MM.1S (cell line): ENCODE measurements around the gene ETV6.

Experiments
- DNase-seq: peaks from one replicate; pipeline ENCODE4 v3.0.0-alpha.2; 2015
- H2AFZ ChIP-seq: fragments of 300-600 bp; sonication (generic); 2 replicates; pipeline ENCODE4 v1.6.0; 2016; ENCODE audit warnings: antibody characterized with exemption, low read length
- H3F3A ChIP-seq: fragments of 300-600 bp; sonication (generic); 2 replicates; pipeline ENCODE4 v1.6.1; 2016; ENCODE audit warnings: mild to moderate bottlenecking, antibody characterized with exemption, low read length, moderate library complexity, mixed read lengths; ENCODE audit not compliant: insufficient read depth
- H3K27ac ChIP-seq: fragments of 300-600 bp; sonication (generic); 2 replicates; pipeline ENCODE4 v1.5.1; 2016; ENCODE audit warnings: mild to moderate bottlenecking, low read length
- H3K27me3 ChIP-seq: fragments of 300-600 bp; sonication (generic); replicated peaks from 2 replicates; pipeline ENCODE4 v1.6.0; 2016; ENCODE audit warnings: low read length; ENCODE audit not compliant: insufficient read depth
- H3K36me3 ChIP-seq: fragments of 300-600 bp; sonication (generic); replicated peaks from 2 replicates; pipeline ENCODE4 v1.6.1; 2016; ENCODE audit warnings: mild to moderate bottlenecking, low read length, mixed read lengths; ENCODE audit not compliant: insufficient read depth
- H3K4me1 ChIP-seq: fragments of 300-600 bp; sonication (generic); 2 replicates; pipeline ENCODE4 v1.6.1; 2016; ENCODE audit warnings: low read length, mixed read lengths
- H3K4me2 ChIP-seq: fragments of 300-600 bp; sonication (generic); 2 replicates; pipeline ENCODE4 v1.6.0; 2016; ENCODE audit warnings: low read depth, low read length
- H3K4me3 ChIP-seq: fragments of 300-600 bp; sonication (generic); 2 replicates; pipeline ENCODE4 v1.5.1; 2016; ENCODE audit warnings: low read length, mixed read lengths
- H3K79me2 ChIP-seq: fragments of 300-600 bp; sonication (generic); 2 replicates; pipeline ENCODE4 v1.6.1; 2016; ENCODE audit warnings: mixed run types, low read length, mixed read lengths
- H3K9ac ChIP-seq: fragments of 300-600 bp; sonication (generic); 2 replicates; pipeline ENCODE4 v1.6.1; 2016; ENCODE audit warnings: low read length, mixed read lengths
- H3K9me2 ChIP-seq: fragments of 300-600 bp; sonication (generic); replicated peaks from 2 replicates; pipeline ENCODE4 v1.6.1; 2016; ENCODE audit warnings: mild to moderate bottlenecking, low read length, mixed read lengths; ENCODE audit not compliant: insufficient read depth
- H3K9me3 ChIP-seq: fragments of 300-600 bp; sonication (generic); replicated peaks from 2 replicates; pipeline ENCODE4 v1.6.1; 2016; ENCODE audit warnings: mild to moderate bottlenecking, low read length, mixed read lengths; ENCODE audit not compliant: insufficient read depth
- H4K20me1 ChIP-seq: fragments of 300-600 bp; sonication (generic); 2 replicates; pipeline ENCODE4 v1.6.1; 2016; ENCODE audit warnings: mild to moderate bottlenecking, low read length, moderate library complexity, mixed read lengths; ENCODE audit not compliant: insufficient read depth
- EZH2 ChIP-seq: fragments of 300-600 bp; sonication (generic); optimal IDR thresholded peaks from 2 replicates; pipeline ENCODE3; 2017; ENCODE audit warnings: low read depth, mild to moderate bottlenecking, antibody characterized with exemption, low read length, mixed read lengths
- EZH2phosphoT487 ChIP-seq: fragments of 300-600 bp; sonication (generic); IDR thresholded peaks from 2 replicates; pipeline ENCODE4 v1.6.1; 2018; ENCODE audit warnings: antibody characterized with exemption, low read length
- TF ChIP-seq, protein P1 (sequence below): fragments of 300-600 bp; sonication (generic); IDR thresholded peaks from 2 replicates; pipeline ENCODE4 v1.5.1; 2016; ENCODE audit warnings: antibody characterized with exemption, low read length, mixed read lengths

Gene ETV6

DNA sequence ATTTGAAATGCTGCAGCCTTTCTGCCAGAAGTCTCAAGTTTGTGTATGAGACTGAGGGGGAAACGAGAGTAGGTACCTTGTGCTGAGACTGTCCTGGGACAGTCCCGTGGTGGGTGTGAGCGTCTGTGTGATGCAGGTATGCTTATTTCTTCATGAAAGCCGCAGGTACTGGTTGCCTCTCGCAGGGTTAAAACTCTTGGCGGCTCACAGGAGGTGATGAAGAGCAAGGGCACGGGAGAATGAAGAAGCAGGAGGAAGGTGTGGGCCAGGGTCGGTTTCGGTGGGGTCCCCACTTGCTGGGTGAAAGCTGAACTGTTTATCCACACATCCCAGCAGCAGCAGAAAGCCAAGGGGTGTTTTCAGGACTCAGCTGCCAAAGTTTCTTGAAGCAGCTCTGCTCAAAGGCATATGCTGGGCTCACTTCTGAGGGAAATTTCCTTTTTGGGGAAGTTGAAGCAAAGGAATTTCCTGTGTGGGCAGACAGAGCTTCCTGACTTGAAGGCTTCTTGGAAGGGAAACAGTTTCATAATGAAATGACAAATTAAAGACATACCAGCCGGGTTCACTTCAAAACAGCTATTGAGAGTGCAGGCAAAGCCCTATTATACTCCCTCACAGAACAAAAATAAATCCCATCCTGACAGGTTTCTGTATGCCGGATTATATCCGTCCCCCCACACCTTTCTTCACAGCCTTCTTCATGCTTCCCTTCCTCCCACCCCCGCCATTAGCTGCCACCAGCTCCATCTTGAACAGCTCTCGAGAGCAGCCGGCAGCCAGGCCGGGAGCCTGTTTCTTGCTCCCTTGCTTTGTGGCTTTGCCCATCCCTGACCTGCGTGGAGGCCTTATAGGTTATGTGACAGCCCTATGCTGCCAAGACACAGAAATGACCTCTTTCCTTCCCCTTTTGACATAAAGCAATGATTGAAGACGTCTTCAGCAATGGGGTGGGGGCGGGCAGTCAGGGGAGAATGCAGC lies 116.6 kb downstream of the ETV6 start:
- Histone ChIP-seq H3K36me3 (no peaks in the 10 kb centered on the region), H3K9ac (peak overlapping the region; percentile 37), H3K9me2 (no peaks in the 10 kb centered on the region), H4K20me1 (no peaks in the 10 kb centered on the region), H3K27me3 (no peaks in the 10 kb centered on the region), H3K27ac (peak overlapping the region; percentile 74), H3K4me1 (peaks cover 56% of the 10 kb centered on the region), H3K79me2 (peaks cover 55% of the 10 kb centered on the region), H3K4me3 (peak overlapping the region; percentile 23), H3F3A (peaks cover 20% of the 10 kb centered on the region), H3K4me2 (peak overlapping the region; percentile 67), H3K9me3 (no peaks in the 10 kb centered on the region), H2AFZ (0 out of 2 replicates have a peak overlapping the region, but pooled peaks have one; percentile 1)
- TF ChIP-seq, protein P1, sequence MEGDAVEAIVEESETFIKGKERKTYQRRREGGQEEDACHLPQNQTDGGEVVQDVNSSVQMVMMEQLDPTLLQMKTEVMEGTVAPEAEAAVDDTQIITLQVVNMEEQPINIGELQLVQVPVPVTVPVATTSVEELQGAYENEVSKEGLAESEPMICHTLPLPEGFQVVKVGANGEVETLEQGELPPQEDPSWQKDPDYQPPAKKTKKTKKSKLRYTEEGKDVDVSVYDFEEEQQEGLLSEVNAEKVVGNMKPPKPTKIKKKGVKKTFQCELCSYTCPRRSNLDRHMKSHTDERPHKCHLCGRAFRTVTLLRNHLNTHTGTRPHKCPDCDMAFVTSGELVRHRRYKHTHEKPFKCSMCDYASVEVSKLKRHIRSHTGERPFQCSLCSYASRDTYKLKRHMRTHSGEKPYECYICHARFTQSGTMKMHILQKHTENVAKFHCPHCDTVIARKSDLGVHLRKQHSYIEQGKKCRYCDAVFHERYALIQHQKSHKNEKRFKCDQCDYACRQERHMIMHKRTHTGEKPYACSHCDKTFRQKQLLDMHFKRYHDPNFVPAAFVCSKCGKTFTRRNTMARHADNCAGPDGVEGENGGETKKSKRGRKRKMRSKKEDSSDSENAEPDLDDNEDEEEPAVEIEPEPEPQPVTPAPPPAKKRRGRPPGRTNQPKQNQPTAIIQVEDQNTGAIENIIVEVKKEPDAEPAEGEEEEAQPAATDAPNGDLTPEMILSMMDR: no peak
- TF ChIP-seq EZH2phosphoT487 (no peak), EZH2 (no peak)
- DNase-seq: peak; percentile 80

DNA sequence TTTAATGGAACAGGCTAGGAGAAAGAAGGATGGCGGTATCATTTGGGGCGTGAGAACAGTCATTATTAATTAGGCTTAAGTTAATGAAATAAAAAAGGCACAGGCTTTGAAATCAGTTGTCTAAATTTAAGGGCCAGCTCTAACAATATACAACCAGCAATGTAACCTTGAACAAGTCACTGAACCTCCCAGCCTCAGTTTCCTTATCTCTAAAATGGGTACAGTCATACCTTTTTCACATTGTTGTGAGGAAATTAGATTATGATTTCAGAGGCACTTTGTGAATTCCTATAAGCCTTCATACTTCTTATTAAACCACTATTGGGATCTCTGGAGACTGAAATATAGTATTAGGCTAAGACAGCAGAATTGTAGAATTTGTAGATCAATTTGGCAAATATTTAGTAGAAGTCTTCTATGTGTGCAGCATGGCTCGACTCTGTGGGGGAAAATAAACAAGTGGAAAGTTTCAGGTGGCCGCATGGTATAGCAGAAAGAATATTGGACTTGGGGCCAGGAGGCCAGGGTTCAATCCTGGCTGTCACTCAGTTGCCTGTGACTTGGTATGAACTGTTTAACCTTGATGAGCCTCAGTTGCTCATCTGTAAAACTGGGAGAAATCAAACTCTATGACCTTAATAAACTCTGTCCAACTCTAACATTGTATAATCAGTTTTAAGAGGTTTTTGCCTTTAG lies 117.7 kb downstream of the ETV6 start:
- Histone ChIP-seq H3K9ac (no peak overlapping the region), H3K4me1 (peaks cover 46% of the 10 kb centered on the region), H3K4me2 (peak overlapping the region; percentile 67; the same call in 1 of the 2 replicates), H3K4me3 (no peak overlapping the region), H4K20me1 (no peaks in the 10 kb centered on the region), H2AFZ (no peak overlapping the region), H3K27ac (no peak overlapping the region; the same call in 1 of the 2 replicates), H3F3A (peaks cover 20% of the 10 kb centered on the region), H3K36me3 (no peaks in the 10 kb centered on the region), H3K27me3 (no peaks in the 10 kb centered on the region), H3K9me2 (no peaks in the 10 kb centered on the region), H3K79me2 (peaks cover 58% of the 10 kb centered on the region), H3K9me3 (no peaks in the 10 kb centered on the region)
- TF ChIP-seq, protein P1: no peak
- TF ChIP-seq EZH2 (no peak), EZH2phosphoT487 (no peak)
- no peak for DNase-seq

DNA sequence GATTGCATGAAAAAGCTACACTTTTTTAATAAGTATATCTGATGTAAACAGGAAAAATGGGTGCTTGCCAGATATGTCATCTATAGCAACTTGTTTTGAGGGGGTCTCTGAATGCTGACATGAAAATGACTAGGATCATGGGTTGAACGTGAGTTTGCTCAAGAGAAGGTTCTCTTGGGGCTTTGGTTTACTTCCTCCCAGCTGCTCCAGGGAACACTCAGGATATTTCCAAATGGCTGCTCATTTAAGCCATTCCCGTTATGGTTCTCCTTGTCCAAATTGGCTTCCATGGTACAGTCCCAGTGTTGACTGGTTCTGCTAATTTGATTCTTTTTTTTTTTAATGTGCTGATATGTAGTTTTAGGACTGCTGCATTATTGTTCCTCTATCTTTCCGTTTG lies 118.3 kb downstream of the ETV6 start:
- no peak overlapping the region for H2AFZ ChIP-seq
- peaks cover 58% of the 10 kb centered on the region for H3K79me2 ChIP-seq
- no peak overlapping the region for H3K27ac ChIP-seq
- TF ChIP-seq EZH2 (no peak), EZH2phosphoT487 (no peak)
- TF ChIP-seq, protein P1: no peak
- peaks cover 39% of the 10 kb centered on the region for H3K4me1 ChIP-seq
- no peaks in the 10 kb centered on the region for H3K27me3 ChIP-seq
- DNase-seq: no peak
- H3K9me3 ChIP-seq: no peaks in the 10 kb centered on the region
- no peak overlapping the region for H3K4me2 ChIP-seq
- H3K9ac ChIP-seq: no peak overlapping the region
- peaks cover 20% of the 10 kb centered on the region for H3F3A ChIP-seq
- H3K4me3 ChIP-seq: no peak overlapping the region
- no peaks in the 10 kb centered on the region for H3K9me2 ChIP-seq
- no peaks in the 10 kb centered on the region for H3K36me3 ChIP-seq
- H4K20me1 ChIP-seq: no peaks in the 10 kb centered on the region
